ENCODE data around the gene WASF1.

DNA sequence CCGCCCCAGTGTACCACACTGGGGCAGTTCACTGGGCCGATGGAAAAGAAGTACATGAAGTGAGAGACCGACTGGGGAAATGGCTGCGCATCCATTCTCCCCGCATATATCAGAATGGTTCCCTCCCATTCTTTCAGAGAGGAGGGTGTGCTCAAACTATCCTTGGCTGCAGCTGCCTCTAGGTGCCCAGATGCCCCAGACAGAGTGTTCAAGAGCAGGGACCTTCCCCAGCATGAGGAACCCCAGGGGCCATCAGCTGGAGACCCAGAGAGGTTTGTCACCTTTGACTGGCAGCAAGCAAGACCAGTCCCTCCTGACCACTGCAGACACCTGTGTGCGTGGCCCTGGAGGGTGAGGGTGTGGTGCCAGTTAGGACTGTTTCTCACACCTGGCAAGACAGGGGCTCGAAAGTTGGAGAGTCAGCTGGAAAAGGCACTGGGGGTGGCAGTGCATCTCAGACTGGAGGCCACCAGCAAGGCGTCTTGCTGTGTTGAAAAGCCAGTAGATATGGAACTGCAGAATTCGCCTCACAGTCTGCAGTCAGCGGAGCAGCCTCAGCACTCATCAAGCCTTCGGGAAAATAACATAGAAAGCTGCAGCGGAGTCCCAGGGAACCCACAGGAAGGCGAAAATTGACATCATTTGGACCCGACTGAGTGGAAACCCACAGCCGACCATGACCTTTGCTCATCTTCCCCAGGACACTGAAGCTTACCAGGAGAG, 124.6 kb downstream of the WASF1 start:
- TF ChIP-seq, protein P1, sequence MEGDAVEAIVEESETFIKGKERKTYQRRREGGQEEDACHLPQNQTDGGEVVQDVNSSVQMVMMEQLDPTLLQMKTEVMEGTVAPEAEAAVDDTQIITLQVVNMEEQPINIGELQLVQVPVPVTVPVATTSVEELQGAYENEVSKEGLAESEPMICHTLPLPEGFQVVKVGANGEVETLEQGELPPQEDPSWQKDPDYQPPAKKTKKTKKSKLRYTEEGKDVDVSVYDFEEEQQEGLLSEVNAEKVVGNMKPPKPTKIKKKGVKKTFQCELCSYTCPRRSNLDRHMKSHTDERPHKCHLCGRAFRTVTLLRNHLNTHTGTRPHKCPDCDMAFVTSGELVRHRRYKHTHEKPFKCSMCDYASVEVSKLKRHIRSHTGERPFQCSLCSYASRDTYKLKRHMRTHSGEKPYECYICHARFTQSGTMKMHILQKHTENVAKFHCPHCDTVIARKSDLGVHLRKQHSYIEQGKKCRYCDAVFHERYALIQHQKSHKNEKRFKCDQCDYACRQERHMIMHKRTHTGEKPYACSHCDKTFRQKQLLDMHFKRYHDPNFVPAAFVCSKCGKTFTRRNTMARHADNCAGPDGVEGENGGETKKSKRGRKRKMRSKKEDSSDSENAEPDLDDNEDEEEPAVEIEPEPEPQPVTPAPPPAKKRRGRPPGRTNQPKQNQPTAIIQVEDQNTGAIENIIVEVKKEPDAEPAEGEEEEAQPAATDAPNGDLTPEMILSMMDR (IDR thresholded peaks at IDR 0.05), result no peak
- no peak for TF ChIP-seq POLR2A (IDR thresholded peaks at IDR 0.05)

Measured in tibial nerve (tissue), 3 donors.